Measurements from ENCODE around the gene RDH12. TPM values are rescaled to one million over a fixed set of nuclear protein-coding genes. Genes with fewer than 3 reads are reported as not detected.

RDH12 gene
- total RNA-seq, 1 experiment from 2014 or later: 0.27 TPM

DNA sequence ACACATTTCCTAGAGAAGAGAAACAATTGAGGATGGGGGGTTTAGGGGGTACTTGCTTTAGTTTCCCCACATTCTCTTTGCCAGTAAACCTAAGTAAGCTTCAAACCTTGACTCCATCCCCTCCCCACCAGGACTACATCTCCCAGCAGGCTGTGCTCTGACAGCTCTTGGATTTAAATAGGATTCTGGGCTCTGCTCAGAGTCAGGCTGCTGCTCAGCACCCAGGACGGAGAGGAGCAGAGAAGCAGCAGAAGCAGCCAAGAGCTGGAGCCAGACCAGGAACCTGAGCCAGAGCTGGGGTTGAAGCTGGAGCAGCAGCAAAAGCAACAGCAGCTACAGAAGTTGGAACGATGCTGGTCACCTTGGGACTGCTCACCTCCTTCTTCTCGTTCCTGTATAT is 20.6 kb downstream of the RDH12 start (continued):
- TF ChIP-seq, protein P1, sequence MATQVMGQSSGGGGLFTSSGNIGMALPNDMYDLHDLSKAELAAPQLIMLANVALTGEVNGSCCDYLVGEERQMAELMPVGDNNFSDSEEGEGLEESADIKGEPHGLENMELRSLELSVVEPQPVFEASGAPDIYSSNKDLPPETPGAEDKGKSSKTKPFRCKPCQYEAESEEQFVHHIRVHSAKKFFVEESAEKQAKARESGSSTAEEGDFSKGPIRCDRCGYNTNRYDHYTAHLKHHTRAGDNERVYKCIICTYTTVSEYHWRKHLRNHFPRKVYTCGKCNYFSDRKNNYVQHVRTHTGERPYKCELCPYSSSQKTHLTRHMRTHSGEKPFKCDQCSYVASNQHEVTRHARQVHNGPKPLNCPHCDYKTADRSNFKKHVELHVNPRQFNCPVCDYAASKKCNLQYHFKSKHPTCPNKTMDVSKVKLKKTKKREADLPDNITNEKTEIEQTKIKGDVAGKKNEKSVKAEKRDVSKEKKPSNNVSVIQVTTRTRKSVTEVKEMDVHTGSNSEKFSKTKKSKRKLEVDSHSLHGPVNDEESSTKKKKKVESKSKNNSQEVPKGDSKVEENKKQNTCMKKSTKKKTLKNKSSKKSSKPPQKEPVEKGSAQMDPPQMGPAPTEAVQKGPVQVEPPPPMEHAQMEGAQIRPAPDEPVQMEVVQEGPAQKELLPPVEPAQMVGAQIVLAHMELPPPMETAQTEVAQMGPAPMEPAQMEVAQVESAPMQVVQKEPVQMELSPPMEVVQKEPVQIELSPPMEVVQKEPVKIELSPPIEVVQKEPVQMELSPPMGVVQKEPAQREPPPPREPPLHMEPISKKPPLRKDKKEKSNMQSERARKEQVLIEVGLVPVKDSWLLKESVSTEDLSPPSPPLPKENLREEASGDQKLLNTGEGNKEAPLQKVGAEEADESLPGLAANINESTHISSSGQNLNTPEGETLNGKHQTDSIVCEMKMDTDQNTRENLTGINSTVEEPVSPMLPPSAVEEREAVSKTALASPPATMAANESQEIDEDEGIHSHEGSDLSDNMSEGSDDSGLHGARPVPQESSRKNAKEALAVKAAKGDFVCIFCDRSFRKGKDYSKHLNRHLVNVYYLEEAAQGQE (IDR thresholded peaks at IDR 0.05; ENCODE audit: low read depth): no peak
- TF ChIP-seq EGR1 (IDR thresholded peaks at IDR 0.05; ENCODE audit: low read depth) (no peak), ZNF274 (IDR thresholded peaks at IDR 0.05; ENCODE audit: low read depth, low read length) (no peak), FOSL1 (IDR thresholded peaks at IDR 0.05; ENCODE audit: low read depth) (no peak), CBX3 (IDR thresholded peaks at IDR 0.05; ENCODE audit: low read depth) (no peak), CEBPB (IDR thresholded peaks at IDR 0.05; ENCODE audit: low read depth) (no peak), EZH2 (IDR thresholded peaks at IDR 0.05) (no peak), POLR2AphosphoS5 (IDR thresholded peaks at IDR 0.05; ENCODE audit: low read depth, low read length) (no peak)

DNA sequence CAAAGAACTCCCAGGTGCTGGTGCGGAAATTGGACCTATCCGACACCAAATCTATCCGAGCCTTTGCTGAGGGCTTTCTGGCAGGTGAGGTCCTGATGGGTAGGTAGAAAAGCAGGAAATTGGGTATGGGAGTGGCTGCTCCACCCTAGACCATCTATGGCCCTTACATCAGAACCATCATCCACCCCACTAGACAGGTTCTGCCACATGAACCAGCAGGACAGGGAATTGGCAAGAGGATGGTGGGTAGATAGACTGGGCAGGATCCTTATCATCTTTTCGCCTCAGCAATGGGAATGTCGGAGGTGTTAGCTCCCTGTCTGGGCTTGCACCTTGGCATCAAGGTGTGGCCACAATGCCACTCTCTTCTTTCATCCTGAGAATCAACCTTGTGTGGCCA is 23.5 kb downstream of the RDH12 start:
- Histone ChIP-seq H3K9me2 (ENCODE audit: insufficient read depth) (no peaks in the 10 kb centered on the region), H3K36me3 (ENCODE audit: control insufficient read depth in 1 of 2, insufficient read depth in 2 of 2, low read length in 2 of 2) (no peaks in the 10 kb centered on the region), H3K4me2 (ENCODE audit: low read length) (no peak overlapping the region), H3K27ac (ENCODE audit: low read depth, low read length) (no peak overlapping the region), H3K4me1 (ENCODE audit: control insufficient read depth in 1 of 2, insufficient read depth in 2 of 2, low read length in 2 of 2) (no peaks in the 10 kb centered on the region), H3K79me2 (ENCODE audit: insufficient read depth, low read length) (no peaks in the 10 kb centered on the region), H3K9me3 (ENCODE audit: control insufficient read depth in 1 of 2, insufficient read depth in 1 of 2, low read depth in 1 of 2, low read length in 2 of 2) (no peaks in the 10 kb centered on the region), H3K9ac (ENCODE audit: low read length) (no peak overlapping the region), H4K20me1 (ENCODE audit: insufficient read depth) (no peaks in the 10 kb centered on the region), H3K27me3 (ENCODE audit: insufficient read depth, low read length) (peaks cover 6% of the 10 kb centered on the region; the same call in 1 of the 2 replicates), H3K4me3 (replicated peaks in 1 of 2; ENCODE audit: low read depth in 1 of 2, low read length in 2 of 2) (no peak overlapping the region), H2AFZ (ENCODE audit: low read depth, low read length, poor library complexity, severe bottlenecking) (no peak overlapping the region)
- ATAC-seq: no peak
- POLR2A ChIA-PET: no interaction called here
- no peak for TF ChIP-seq POLR2A (IDR thresholded peaks at IDR 0.05; ENCODE audit: borderline replicate concordance, extremely low read depth, insufficient read depth, insufficient read length)
- TF ChIP-seq ZFX (IDR thresholded peaks at IDR 0.05): no peak
- no peak for TF ChIP-seq YY1 (IDR thresholded peaks at IDR 0.05; ENCODE audit: extremely low read depth, insufficient replicate concordance, low read depth, low read length)
- TF ChIP-seq, protein P1 (IDR thresholded peaks at IDR 0.05; ENCODE audit: low read depth): no peak
- no peak for TF ChIP-seq ZNF274 (IDR thresholded peaks at IDR 0.05; ENCODE audit: low read depth, low read length)
- TF ChIP-seq SIN3A (IDR thresholded peaks at IDR 0.05; ENCODE audit: low read depth): no peak
- TF ChIP-seq EZH2 (IDR thresholded peaks at IDR 0.05): no peak
- no peak for TF ChIP-seq SP1 (IDR thresholded peaks at IDR 0.05; ENCODE audit: low read depth)
- TF ChIP-seq, protein P2, sequence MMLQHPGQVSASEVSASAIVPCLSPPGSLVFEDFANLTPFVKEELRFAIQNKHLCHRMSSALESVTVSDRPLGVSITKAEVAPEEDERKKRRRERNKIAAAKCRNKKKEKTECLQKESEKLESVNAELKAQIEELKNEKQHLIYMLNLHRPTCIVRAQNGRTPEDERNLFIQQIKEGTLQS (IDR thresholded peaks at IDR 0.05): no peak
- TF ChIP-seq, protein P3, sequence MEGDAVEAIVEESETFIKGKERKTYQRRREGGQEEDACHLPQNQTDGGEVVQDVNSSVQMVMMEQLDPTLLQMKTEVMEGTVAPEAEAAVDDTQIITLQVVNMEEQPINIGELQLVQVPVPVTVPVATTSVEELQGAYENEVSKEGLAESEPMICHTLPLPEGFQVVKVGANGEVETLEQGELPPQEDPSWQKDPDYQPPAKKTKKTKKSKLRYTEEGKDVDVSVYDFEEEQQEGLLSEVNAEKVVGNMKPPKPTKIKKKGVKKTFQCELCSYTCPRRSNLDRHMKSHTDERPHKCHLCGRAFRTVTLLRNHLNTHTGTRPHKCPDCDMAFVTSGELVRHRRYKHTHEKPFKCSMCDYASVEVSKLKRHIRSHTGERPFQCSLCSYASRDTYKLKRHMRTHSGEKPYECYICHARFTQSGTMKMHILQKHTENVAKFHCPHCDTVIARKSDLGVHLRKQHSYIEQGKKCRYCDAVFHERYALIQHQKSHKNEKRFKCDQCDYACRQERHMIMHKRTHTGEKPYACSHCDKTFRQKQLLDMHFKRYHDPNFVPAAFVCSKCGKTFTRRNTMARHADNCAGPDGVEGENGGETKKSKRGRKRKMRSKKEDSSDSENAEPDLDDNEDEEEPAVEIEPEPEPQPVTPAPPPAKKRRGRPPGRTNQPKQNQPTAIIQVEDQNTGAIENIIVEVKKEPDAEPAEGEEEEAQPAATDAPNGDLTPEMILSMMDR (IDR thresholded peaks at IDR 0.05 in 2 of 3, conservative IDR thresholded peaks at IDR 0.05 in 1 of 3; ENCODE audit: borderline replicate concordance in 1 of 3, insufficient read depth in 1 of 3, low read depth in 2 of 3, low read length in 2 of 3): no peak
- TF ChIP-seq EZH2phosphoT487 (IDR thresholded peaks at IDR 0.05; ENCODE audit: borderline replicate concordance): no peak
- no peak for TF ChIP-seq FOSL1 (IDR thresholded peaks at IDR 0.05; ENCODE audit: low read depth)
- TF ChIP-seq SRF (IDR thresholded peaks at IDR 0.05; ENCODE audit: low read depth): no peak
- TF ChIP-seq RAD21 (IDR thresholded peaks at IDR 0.05; ENCODE audit: low read depth): no peak
- no peak for TF ChIP-seq CBX3 (IDR thresholded peaks at IDR 0.05; ENCODE audit: low read depth)
- no peak for DNase-seq (ENCODE audit: low read depth, low spot score)
- CTCF ChIA-PET: no interaction called here
- intact Hi-C loops (cut with micrococcal nuclease): no loop called here
- RAD21 ChIA-PET (ENCODE audit: low non-redundant PET in 1 of 2, low total read pairs in 2 of 2, uncharacterized antibody in 2 of 2, unreplicated experiment in 2 of 2): no interaction called here
- no TSS peak for BruUV-seq (replicated peaks)
